ENCODE measurements around the gene SOHLH2.

SOHLH2 gene

GRCh38 chr13:36148446-36148845, 65.9 kb downstream of the SOHLH2 start:
- H3K36me3 ChIP-seq (ENCODE audit: insufficient read depth, low read length) = no peaks in the 10 kb centered on the region
- H3K27me3 ChIP-seq (ENCODE audit: insufficient read depth, low read length, poor library complexity) = no peaks in the 10 kb centered on the region
- no peaks in the 10 kb centered on the region for H3K9me3 ChIP-seq (ENCODE audit: insufficient read depth, low read length, severe bottlenecking)
- no peak overlapping the region for H3K4me2 ChIP-seq (ENCODE audit: insufficient read depth, low read length)
- no peak overlapping the region for H3K4me3 ChIP-seq (ENCODE audit: low read depth in 1 of 2, low read length in 2 of 2)
- no peaks in the 10 kb centered on the region for H4K20me1 ChIP-seq (ENCODE audit: insufficient read depth, low read length)
- H3K27ac ChIP-seq (ENCODE audit: low read length) = no peak overlapping the region
- no peak overlapping the region for H2AFZ ChIP-seq (ENCODE audit: low read depth, low read length)
- ATAC-seq (ENCODE audit: insufficient read depth, low read depth) (no peak), DNase-seq (no peak)
- no peaks in the 10 kb centered on the region for H3K4me1 ChIP-seq (ENCODE audit: insufficient read depth, low read length)
- H3K9ac ChIP-seq (ENCODE audit: low read depth, low read length) = no peak overlapping the region
- H3K79me2 ChIP-seq (ENCODE audit: insufficient read depth, low read length) = no peaks in the 10 kb centered on the region
- no peak for TF ChIP-seq EZH2 (IDR thresholded peaks at IDR 0.05; ENCODE audit: borderline replicate concordance, low read depth, low read length, severe bottlenecking)
- no peak for TF ChIP-seq CTCF (IDR thresholded peaks at IDR 0.05; ENCODE audit: borderline replicate concordance, extremely low read depth, low read length, poor library complexity, severe bottlenecking)

- Histone ChIP-seq H3K4me1 (ENCODE audit: insufficient read depth, low read length) (no peaks in the 10 kb centered on the region), H3K27ac (ENCODE audit: low read length) (no peak overlapping the region), H2AFZ (ENCODE audit: low read depth, low read length) (no peak overlapping the region), H3K36me3 (ENCODE audit: insufficient read depth, low read length) (no peaks in the 10 kb centered on the region), H3K9ac (ENCODE audit: low read depth, low read length) (no peak overlapping the region), H3K27me3 (ENCODE audit: insufficient read depth, low read length, poor library complexity) (no peaks in the 10 kb centered on the region), H3K79me2 (ENCODE audit: insufficient read depth, low read length) (no peaks in the 10 kb centered on the region), H3K4me2 (ENCODE audit: insufficient read depth, low read length) (no peak overlapping the region), H3K4me3 (ENCODE audit: low read depth in 1 of 2, low read length in 2 of 2) (no peak overlapping the region), H4K20me1 (ENCODE audit: insufficient read depth, low read length) (no peaks in the 10 kb centered on the region), H3K9me3 (ENCODE audit: insufficient read depth, low read length, severe bottlenecking) (no peaks in the 10 kb centered on the region)
- no peak for TF ChIP-seq EZH2 (IDR thresholded peaks at IDR 0.05; ENCODE audit: borderline replicate concordance, low read depth, low read length, severe bottlenecking)
- no peak for TF ChIP-seq CTCF (IDR thresholded peaks at IDR 0.05; ENCODE audit: borderline replicate concordance, extremely low read depth, low read length, poor library complexity, severe bottlenecking)
- no peak for DNase-seq
- ATAC-seq (ENCODE audit: insufficient read depth, low read depth) = no peak
These were observed 67.0 kb downstream of the SOHLH2 start for GRCh38 chr13:36147330-36147729.

- H3K9ac ChIP-seq (ENCODE audit: low read depth, low read length) = no peak overlapping the region
- no peaks in the 10 kb centered on the region for H3K79me2 ChIP-seq (ENCODE audit: insufficient read depth, low read length)
- TF ChIP-seq EZH2 (IDR thresholded peaks at IDR 0.05; ENCODE audit: borderline replicate concordance, low read depth, low read length, severe bottlenecking) (no peak), CTCF (IDR thresholded peaks at IDR 0.05; ENCODE audit: borderline replicate concordance, extremely low read depth, low read length, poor library complexity, severe bottlenecking) (no peak)
- DNase-seq (no peak), ATAC-seq (ENCODE audit: insufficient read depth, low read depth) (no peak)
- no peaks in the 10 kb centered on the region for H3K4me1 ChIP-seq (ENCODE audit: insufficient read depth, low read length)
- no peak overlapping the region for H3K4me2 ChIP-seq (ENCODE audit: insufficient read depth, low read length)
- no peaks in the 10 kb centered on the region for H3K36me3 ChIP-seq (ENCODE audit: insufficient read depth, low read length)
- no peak overlapping the region for H2AFZ ChIP-seq (ENCODE audit: low read depth, low read length)
- H4K20me1 ChIP-seq (ENCODE audit: insufficient read depth, low read length) = no peaks in the 10 kb centered on the region
- H3K9me3 ChIP-seq (ENCODE audit: insufficient read depth, low read length, severe bottlenecking) = no peaks in the 10 kb centered on the region
- no peak overlapping the region for H3K4me3 ChIP-seq (ENCODE audit: low read depth in 1 of 2, low read length in 2 of 2)
- H3K27ac ChIP-seq (ENCODE audit: low read length) = no peak overlapping the region
- no peaks in the 10 kb centered on the region for H3K27me3 ChIP-seq (ENCODE audit: insufficient read depth, low read length, poor library complexity)
These were observed 67.7 kb downstream of the SOHLH2 start for GRCh38 chr13:36146511-36147269.

Measured in DND-41 (cell line).